A549 treated with ZK216348 at 1 μM for 4 hours (cell line): ENCODE measurements around the gene NUP98. TPM values are rescaled to one million over a fixed set of nuclear protein-coding genes. Genes with fewer than 3 reads are reported as not detected.

ENCODE experiments used
- total RNA-seq: library from RNA; stranded (reverse); fragments of 200-300 nt; extraction: Qiagen RNA extraction; gene quantifications from 5 replicates; pipeline ENCODE4 v1.2.3, GENCODE V29; 2022; ENCODE audit warnings: low read depth

The NUP98 gene
- 63.8 to 72.0 TPM (median 69.6 TPM) in 5 replicates for total RNA-seq

DNA sequence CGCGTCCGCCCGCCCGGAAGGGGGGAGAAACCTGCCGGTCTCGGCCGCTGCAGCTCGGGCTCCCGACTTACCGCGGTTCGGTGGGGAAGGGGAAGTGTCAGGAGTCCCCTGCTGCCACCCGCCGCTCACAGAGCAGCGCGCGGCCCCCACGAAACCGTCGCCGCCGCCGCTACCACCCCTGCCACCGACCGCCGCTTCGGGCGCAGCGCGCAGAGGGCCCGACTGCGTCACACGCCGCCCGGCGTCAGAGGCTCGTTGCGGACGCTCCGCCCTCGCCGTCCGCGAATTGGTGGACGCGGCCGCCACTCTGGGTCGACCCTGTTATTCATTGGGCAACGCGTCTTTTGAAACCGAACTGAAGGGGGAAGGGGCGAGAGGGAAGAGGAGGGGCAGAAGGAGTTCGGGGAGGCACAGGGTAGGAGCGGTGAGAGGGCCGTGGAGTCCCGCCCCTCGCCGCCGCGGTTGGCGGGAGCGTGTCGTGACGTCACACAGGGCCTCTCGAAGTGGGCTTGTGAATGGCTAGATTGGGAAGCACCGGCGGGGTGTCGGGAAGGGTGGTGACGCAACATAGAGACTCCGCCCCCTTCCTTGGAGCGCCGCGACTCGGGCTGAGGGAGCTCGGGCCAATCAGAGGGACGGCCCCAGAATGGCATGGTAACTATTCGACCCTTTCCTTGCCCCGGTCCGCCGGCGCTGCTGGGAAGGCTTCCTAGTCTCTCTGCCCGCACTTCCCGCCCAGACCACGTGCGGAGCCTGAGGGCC, at the start of gene NUP98:
Gene NUP98, minus strand, starts transcription at position 226 of the 762 bp plus-strand sequence. CDS start 15,437 bp downstream, outside the sequence.

GRCh38 chr11:3840870-3841425, 43.6 kb upstream of the NUP98 start, which contains the start of gene RHOG:
Gene RHOG, minus strand, starts transcription at chr11:3840959. Its CDS starts 12,821 bp downstream, at chr11:3828138.

DNA sequence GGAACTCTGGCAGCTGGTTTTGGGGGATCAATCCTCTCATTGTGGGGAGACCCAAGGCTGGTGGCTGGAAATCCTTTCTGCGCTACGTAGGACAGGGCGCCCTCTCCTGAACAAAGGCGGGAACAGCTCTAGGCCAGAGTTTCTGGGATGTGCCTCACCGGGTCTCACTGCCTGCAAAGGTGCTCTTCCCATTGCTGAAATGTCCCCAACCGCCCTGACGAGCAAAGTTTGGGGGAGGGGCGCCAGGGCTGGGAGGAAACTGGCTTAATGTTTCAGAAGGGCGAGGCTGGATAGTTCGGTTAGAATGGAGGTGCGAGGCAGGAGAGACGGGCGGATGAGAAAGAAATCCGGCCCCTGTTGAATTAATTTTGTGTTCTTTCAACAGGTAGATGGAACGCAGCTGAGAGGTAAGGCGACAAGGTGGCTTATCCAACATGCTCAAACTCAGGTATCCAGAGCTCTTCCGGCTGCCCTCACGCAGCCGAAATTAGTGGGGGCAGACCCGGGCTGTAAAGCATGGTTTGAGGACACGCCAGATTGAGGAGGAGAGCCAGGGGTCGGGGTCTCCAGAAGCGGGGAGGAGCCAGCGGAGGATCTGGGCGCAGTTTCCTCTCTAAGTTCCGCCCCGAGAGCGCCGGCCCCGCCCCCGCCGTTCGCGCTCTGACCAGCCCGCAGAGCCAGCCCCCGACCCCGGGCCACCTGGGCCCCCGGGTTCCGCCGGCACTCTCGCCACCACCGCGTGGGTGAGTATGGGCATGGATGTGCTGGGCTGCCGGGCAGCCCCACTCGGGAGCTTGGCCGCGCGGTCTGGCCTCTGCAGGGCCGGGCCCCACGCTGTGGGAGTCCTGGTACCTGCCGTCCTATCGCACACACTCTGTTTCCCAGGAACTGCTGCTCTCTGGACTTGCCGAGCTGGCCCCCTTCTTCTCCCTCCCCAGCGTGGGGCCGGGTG, 10.8 kb upstream of the NUP98 start, which contains the start of gene PGAP2:
Gene PGAP2, plus strand, starts transcription at position 652 of the 952 bp plus-strand sequence. CDS start 2,700 bp downstream, outside the sequence.

GRCh38 chr11:3671334-3672254, 125.8 kb downstream of the NUP98 start, which contains the start of gene CHRNA10:
Gene CHRNA10, minus strand, starts transcription at chr11:3671384. Its CDS starts 72 bp downstream, at chr11:3671312.

GRCh38 chr11:3644817-3645235, 152.5 kb downstream of the NUP98 start, which contains the start of gene ART1:
Gene ART1, plus strand, starts transcription at chr11:3645128. Its CDS starts 14,086 bp downstream, at chr11:3659214.

GRCh38 chr11:3641701-3642070, 155.7 kb downstream of the NUP98 start, which contains the start of gene ART5:
Gene ART5, minus strand, starts transcription at chr11:3641992. Its CDS starts 130 bp downstream, at chr11:3641862.

Other genes starting within 250 kb of the NUP98 start
- 0.18 to 0.70 TPM (median 0.25 TPM) in 4 of 5 replicates, not detected in the other for gene ART5, start 155.6 kb downstream of the NUP98 start, total RNA-seq
- gene ART1, start 152.4 kb downstream of the NUP98 start, total RNA-seq, result not detected in 5 replicates
- gene CHRNA10, start 126.2 kb downstream of the NUP98 start, total RNA-seq, result 0.55 to 1.9 TPM (median 0.93 TPM) in 5 replicates
- 18.7 to 26.6 TPM (median 22.6 TPM) in 5 replicates for gene PGAP2, start 11.0 kb upstream of the NUP98 start, total RNA-seq
- 80.3 to 111 TPM (median 109 TPM) in 5 replicates for gene RHOG, start 43.4 kb upstream of the NUP98 start, total RNA-seq
- 23.9 to 30.2 TPM (median 25.0 TPM) in 5 replicates for gene STIM1, start 58.1 kb upstream of the NUP98 start, total RNA-seq